Caco-2 (cell line): ENCODE results near the gene KLHL11. TPM values are rescaled to one million over a fixed set of nuclear protein-coding genes. Genes with fewer than 3 reads are reported as not detected.

ENCODE experiments used
- Bru-seq: library from RNA; stranded (reverse); fragments of 400-500 nt; gene quantifications from one replicate; lab custom pipeline; 2021; lab: Mats Ljungman, UMichigan
- BruChase-seq, 2 experiments: library from RNA; stranded (reverse); fragments of 400-500 nt; gene quantifications; one replicate each; lab custom pipeline; 2021; lab: Mats Ljungman, UMichigan
- BruUV-seq: library from RNA; stranded (reverse); fragments of 400-500 nt; replicated peaks from 2 replicates; lab custom pipeline; 2021; lab: Mats Ljungman, UMichigan
- CTCF ChIA-PET: fragments of 300-600 bp; sonication (Branson Sonifier 250); formaldehyde crosslinking; loops from one replicate; lab custom pipeline; 2022; ENCODE audit warnings: antibody characterized with exemption; lab: Charles Lee
- POLR2A ChIA-PET: fragments of 300-600 bp; sonication (Branson Sonifier 250); formaldehyde crosslinking; loops from one replicate; lab custom pipeline; 2022; ENCODE audit warnings: antibody characterized with exemption; lab: Charles Lee
- DNase-seq, 2 experiments: peaks; one replicate each; pipeline versions ENCODE4 v3.0.0 to v3.0.0-alpha.2; 2020 to 2022
- H3K27me3 ChIP-seq: replicated peaks from 2 replicates; pipeline ENCODE4 v1.6.0; 2011; ENCODE audit warnings: low read length; ENCODE audit not compliant: control insufficient read depth, insufficient read depth
- H3K36me3 ChIP-seq: 2 replicates; pipeline ENCODE4 v1.5.1; 2011; ENCODE audit warnings: low read length; ENCODE audit not compliant: control insufficient read depth, insufficient read depth
- H3K4me1 ChIP-seq: fragments of 250-450 bp; sonication (Bioruptor Pico); 2 replicates; pipeline ENCODE4 v1.5.1; 2020; ENCODE audit warnings: mild to moderate bottlenecking
- H3K4me3 ChIP-seq: 2 replicates; pipeline ENCODE4 v1.5.1; 2011; ENCODE audit warnings: low read depth, mild to moderate bottlenecking, control low read depth, low read length
- H3K9me3 ChIP-seq: fragments of 250-450 bp; sonication (Bioruptor Pico); 2 replicates; pipeline ENCODE4 v1.5.1; 2020; ENCODE audit warnings: mild to moderate bottlenecking, moderate library complexity
- H3K27ac Mint-ChIP-seq: one replicate; pipeline ENCODE4 v1.8.0; 2022; ENCODE audit warnings: mixed read lengths; ENCODE audit not compliant: unreplicated experiment
- H3K27me3 Mint-ChIP-seq: one replicate; pipeline ENCODE4 v1.8.0; 2022; ENCODE audit warnings: mixed read lengths; ENCODE audit not compliant: insufficient read depth, unreplicated experiment
- H3K36me3 Mint-ChIP-seq: one replicate; pipeline ENCODE4 v1.8.0; 2022; ENCODE audit warnings: mild to moderate bottlenecking, mixed read lengths; ENCODE audit not compliant: insufficient read depth, unreplicated experiment
- H3K4me1 Mint-ChIP-seq: one replicate; pipeline ENCODE4 v1.8.0; 2022; ENCODE audit warnings: low read depth, mixed read lengths; ENCODE audit not compliant: unreplicated experiment
- H3K4me3 Mint-ChIP-seq: one replicate; pipeline ENCODE4 v1.8.0; 2022; ENCODE audit warnings: mild to moderate bottlenecking, moderate library complexity, mixed read lengths; ENCODE audit not compliant: unreplicated experiment
- H3K9me3 Mint-ChIP-seq: one replicate; pipeline ENCODE4 v1.8.0; 2022; ENCODE audit warnings: mixed read lengths; ENCODE audit not compliant: unreplicated experiment
- CTCF ChIP-seq, 2 experiments: fragments of 200-600 bp in 1 of 2; IDR thresholded peaks; 1 replicate in 1 of 2; 2 replicates in 1 of 2; pipeline versions ENCODE4 v1.5.1 to v1.8.0; 2011 to 2022; ENCODE audit warnings: antibody characterized with exemption in 1 of 2, control low read depth in 1 of 2, inconsistent platforms in 1 of 2, low read depth in 1 of 2, low read length in 1 of 2, mild to moderate bottlenecking in 1 of 2, moderate library complexity in 1 of 2; ENCODE audit not compliant: insufficient read depth in 1 of 2, severe bottlenecking in 1 of 2, unreplicated experiment in 1 of 2
- intact Hi-C: fragments of 100-400 bp; cut with micrococcal nuclease; formaldehyde crosslinking; loops from one replicate; pipeline ENCODE4 v1.10.0; 2022; ENCODE audit not compliant: unreplicated experiment
- long read RNA-seq: library from polyadenylated mRNA; stranded (forward); transcript quantifications from one replicate; pipeline ENCODE4 v2.0.0, GENCODE V29; 2022
- total RNA-seq: library from RNA; stranded (reverse); gene quantifications from 2 replicates; pipeline ENCODE4 v1.2.3, GENCODE V29; 2022

Gene KLHL11
- total RNA-seq (20.3 and 22.2 TPM in 2 replicates), Bru-seq, nascent RNA (percentile 74 among the genes with signal in this experiment), BruChase-seq, experiment 1, labeled RNA remaining after a 2-hour chase (percentile 92 among the genes with signal in this experiment), BruChase-seq, experiment 2, labeled RNA remaining after a 6-hour chase (percentile 73 among the genes with signal in this experiment)
- long read RNA-seq, partial matches to known transcripts: 0 of 1 reads
- long read RNA-seq, other reads (novel, unspliced or antisense): 1 of 1 reads

GRCh38 chr17:41864836-41865595, at the start of gene KLHL11:
TSS of gene KLHL11 (minus strand) at chr17:41865423. CDS start at chr17:41865370, 53 bp downstream.
- no peak for TF ChIP-seq CTCF (IDR thresholded peaks at IDR 0.05; ENCODE audit: insufficient read depth in 1 of 2, low read depth in 1 of 2, low read length in 1 of 2, severe bottlenecking in 1 of 2, unreplicated experiment in 1 of 2)
- TSS peak; percentile 41 for BruUV-seq
- no peak within 1 kb of the TSS for H3K4me3 Mint-ChIP-seq
- intact Hi-C loops: loop anchor here (1.0 kb wide), 2 partner anchors 53 to 127 kb away; no protein-coding TSS in a partner anchor
- H3K4me1 Mint-ChIP-seq: peaks cover 7% of the 10 kb centered on the region
- no peaks in the 10 kb centered on the region for H3K9me3 Mint-ChIP-seq
- POLR2A ChIA-PET: interaction anchor here (0.6 to 1.5 kb wide), 9 partner anchors 48 to 1313 kb away, joined by 3 to 6 read pairs (median 3); partner anchors contain the start of genes ACLY, JUP and P3H4
- peak within 1 kb of the TSS; percentile 97 for H3K4me3 ChIP-seq
- peaks cover 15% of the 10 kb centered on the region for H3K4me1 ChIP-seq
- DNase-seq: peak; percentile 92 to 94
- H3K36me3 Mint-ChIP-seq: peaks cover 46% of the 10 kb centered on the region
- no peak within 1 kb of the TSS for H3K27ac Mint-ChIP-seq
- no peaks in the 10 kb centered on the region for H3K27me3 ChIP-seq
- CTCF ChIA-PET: interaction anchor here (0.5 to 1.9 kb wide), 7 partner anchors 29 to 169 kb away, joined by 3 to 7 read pairs (median 5); partner anchors contain the start of genes JUP and P3H4
- no peaks in the 10 kb centered on the region for H3K9me3 ChIP-seq
- H3K36me3 ChIP-seq: peaks cover 7% of the 10 kb centered on the region
- no peaks in the 10 kb centered on the region for H3K27me3 Mint-ChIP-seq

GRCh38 chr17:41915020-41915419, 49.8 kb upstream of the KLHL11 start:
- Mint-ChIP-seq H3K27ac (peak overlapping the region; percentile 63), H3K27me3 (no peaks in the 10 kb centered on the region), H3K36me3 (peaks cover 86% of the 10 kb centered on the region), H3K4me1 (peaks cover 35% of the 10 kb centered on the region), H3K4me3 (peak overlapping the region; percentile 94), H3K9me3 (no peaks in the 10 kb centered on the region)
- Histone ChIP-seq H3K4me3 (no peak overlapping the region), H3K4me1 (peaks cover 40% of the 10 kb centered on the region), H3K36me3 (peaks cover 8% of the 10 kb centered on the region), H3K9me3 (no peaks in the 10 kb centered on the region), H3K27me3 (no peaks in the 10 kb centered on the region)
- CTCF ChIA-PET: interaction anchor here (0.9 to 1.3 kb wide), 4 partner anchors 16 to 50 kb away, joined by 4 to 8 read pairs (median 4); partner anchors contain the start of gene ODAD4
- POLR2A ChIA-PET: interaction anchor here (1.9 kb wide), 1 partner anchor 15 kb away, joined by 12 read pairs; the partner anchor contains the start of gene ODAD4
- no peak for TF ChIP-seq CTCF (IDR thresholded peaks at IDR 0.05; ENCODE audit: insufficient read depth in 1 of 2, low read depth in 1 of 2, low read length in 1 of 2, severe bottlenecking in 1 of 2, unreplicated experiment in 1 of 2)
- intact Hi-C loops: loop anchor here (2.0 kb wide), 1 partner anchor 20 kb away; no protein-coding TSS in a partner anchor
- no peak for DNase-seq
- BruUV-seq: no TSS peak

DNA sequence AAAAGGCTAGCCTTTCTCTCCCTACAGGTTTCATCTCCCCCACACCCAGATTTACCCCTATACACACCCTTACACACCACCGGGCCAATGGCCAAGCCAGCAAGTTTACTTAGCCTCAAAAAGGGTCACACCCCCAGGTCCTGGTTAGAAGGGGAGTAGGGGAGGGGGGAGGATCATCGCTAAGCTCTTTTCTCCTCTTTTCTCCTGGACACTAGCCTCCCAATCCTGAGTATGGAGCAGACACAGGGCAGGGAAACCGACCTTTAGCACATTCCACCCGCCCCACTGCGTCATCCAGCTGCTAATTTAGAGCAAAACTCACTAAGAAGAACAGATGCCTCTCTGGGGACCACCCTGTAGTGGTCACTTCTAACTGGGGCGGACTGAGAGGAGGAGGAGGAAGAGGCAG, 49.1 kb upstream of the KLHL11 start:
- CTCF ChIA-PET: interaction anchor here (0.5 to 1.3 kb wide), 4 partner anchors 16 to 278 kb away, joined by 4 to 8 read pairs (median 4); partner anchors contain the start of gene ODAD4
- peaks cover 38% of the 10 kb centered on the region for H3K4me1 ChIP-seq

More for the DNA sequence above, 49.1 kb upstream of the KLHL11 start:
- POLR2A ChIA-PET: interaction anchor here (1.9 kb wide), 1 partner anchor 16 kb away, joined by 12 read pairs; the partner anchor contains the start of gene ODAD4
- no peaks in the 10 kb centered on the region for H3K9me3 ChIP-seq
- H3K4me3 ChIP-seq: peak overlapping the region; percentile 15; the same call in 1 of the 2 replicates
- H3K9me3 Mint-ChIP-seq: no peaks in the 10 kb centered on the region
- H3K4me3 Mint-ChIP-seq: peak overlapping the region; percentile 94
- H3K36me3 Mint-ChIP-seq: peaks cover 89% of the 10 kb centered on the region
- intact Hi-C loops: loop anchor here (2.0 kb wide), 1 partner anchor 20 kb away; no protein-coding TSS in a partner anchor
- peaks cover 39% of the 10 kb centered on the region for H3K4me1 Mint-ChIP-seq
- BruUV-seq: no TSS peak
- TF ChIP-seq CTCF (IDR thresholded peaks at IDR 0.05; ENCODE audit: insufficient read depth in 1 of 2, low read depth in 1 of 2, low read length in 1 of 2, severe bottlenecking in 1 of 2, unreplicated experiment in 1 of 2): no peak
- peak overlapping the region; percentile 63 for H3K27ac Mint-ChIP-seq
- peak; percentile 57 to 65 for DNase-seq
- H3K27me3 Mint-ChIP-seq: no peaks in the 10 kb centered on the region
- peaks cover 10% of the 10 kb centered on the region for H3K36me3 ChIP-seq
- no peaks in the 10 kb centered on the region for H3K27me3 ChIP-seq
